OCI-LY7 (cell line): Measurements from ENCODE around the gene BZW1.

ENCODE experiments used
- CTCF ChIP-seq: fragments of 200-600 bp; sonication (generic); conservative IDR thresholded peaks from 2 replicates; pipeline ENCODE4 v1.5.1; 2014; ENCODE audit warnings: mild to moderate bottlenecking, antibody characterized with exemption, low read length, moderate library complexity, mixed read lengths
- EZH2phosphoT487 ChIP-seq: fragments of 200-600 bp; sonication (generic); IDR thresholded peaks from 2 replicates; pipeline ENCODE4 v1.6.1; 2018; ENCODE audit warnings: low read depth, borderline replicate concordance, mild to moderate bottlenecking, mixed run types, antibody characterized with exemption, low read length, moderate library complexity, mixed read lengths

GRCh38 chr2:200869014-200869413 is 57.3 kb downstream of the BZW1 start:
- TF ChIP-seq CTCF (no peak), EZH2phosphoT487 (no peak)
